Brain microvascular endothelial cell (primary cell): ENCODE results near the gene EHF.
"Not testable (repeated sequence)": the region's sequence is repeated elsewhere in the genome, so short reads cannot be mapped to it uniquely, and the experiment has no call there.

Experiments used
- DNase-seq: peaks from one replicate; pipeline ENCODE4 v3.0.0-alpha.2; 2020
- H3K27ac ChIP-seq: fragments of 250-450 bp; sonication (Bioruptor Pico); 2 replicates; pipeline ENCODE4 v1.5.1; 2020; ENCODE audit warnings: mild to moderate bottlenecking, moderate library complexity
- H3K27me3 ChIP-seq: fragments of 250-450 bp; sonication (Bioruptor Pico); replicated peaks from 2 replicates; pipeline ENCODE4 v1.5.1; 2020; ENCODE audit warnings: mild to moderate bottlenecking
- H3K36me3 ChIP-seq: fragments of 250-450 bp; sonication (Bioruptor Pico); replicated peaks from 2 replicates; pipeline ENCODE4 v1.5.1; 2020; ENCODE audit warnings: mild to moderate bottlenecking
- H3K4me3 ChIP-seq: 2 replicates; pipeline ENCODE4 v1.5.1; 2011; ENCODE audit warnings: low read depth, mild to moderate bottlenecking, control low read depth, low read length, moderate library complexity
- in situ Hi-C: cut with HindIII; loops from 2 replicates; pipeline ENCODE4 v1.10.0; 2017; ENCODE audit warnings: low sequenced_read_pairs, low pct_ligation_motif_present
- TF ChIP-seq, protein P1 (sequence below): IDR thresholded peaks from 2 replicates; pipeline ENCODE4 v1.5.1; 2011; ENCODE audit warnings: low read depth, mild to moderate bottlenecking, moderate library complexity, low read length, control low read depth, inconsistent platforms; ENCODE audit errors: missing control alignments

The EHF gene

DNA sequence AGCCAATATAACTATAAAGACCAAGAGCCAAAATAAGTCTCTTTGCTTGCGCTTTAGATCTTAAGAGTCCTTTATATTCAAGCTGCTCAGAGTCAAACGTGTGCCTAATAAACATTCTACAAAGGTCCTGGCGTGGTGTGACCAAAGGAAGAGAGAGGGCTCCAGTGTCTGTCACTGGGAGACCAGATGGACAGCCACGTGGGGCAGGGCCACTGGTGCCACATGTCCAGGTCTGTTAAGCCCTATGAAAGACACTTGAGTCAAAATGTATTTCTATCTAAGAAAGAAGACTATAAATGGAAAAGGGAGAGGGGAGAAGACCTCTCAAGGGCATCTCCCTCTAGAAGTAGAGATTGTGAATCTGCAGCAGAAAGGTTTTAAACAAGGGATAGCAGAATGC, 32.2 kb upstream of the EHF start:
- in situ Hi-C loops = no loop called here
- DNase-seq = no peak
- Histone ChIP-seq H3K27ac (no peak overlapping the region), H3K36me3 (no peaks in the 10 kb centered on the region), H3K4me3 (no peak overlapping the region), H3K27me3 (no peaks in the 10 kb centered on the region)
- TF ChIP-seq, protein P1, sequence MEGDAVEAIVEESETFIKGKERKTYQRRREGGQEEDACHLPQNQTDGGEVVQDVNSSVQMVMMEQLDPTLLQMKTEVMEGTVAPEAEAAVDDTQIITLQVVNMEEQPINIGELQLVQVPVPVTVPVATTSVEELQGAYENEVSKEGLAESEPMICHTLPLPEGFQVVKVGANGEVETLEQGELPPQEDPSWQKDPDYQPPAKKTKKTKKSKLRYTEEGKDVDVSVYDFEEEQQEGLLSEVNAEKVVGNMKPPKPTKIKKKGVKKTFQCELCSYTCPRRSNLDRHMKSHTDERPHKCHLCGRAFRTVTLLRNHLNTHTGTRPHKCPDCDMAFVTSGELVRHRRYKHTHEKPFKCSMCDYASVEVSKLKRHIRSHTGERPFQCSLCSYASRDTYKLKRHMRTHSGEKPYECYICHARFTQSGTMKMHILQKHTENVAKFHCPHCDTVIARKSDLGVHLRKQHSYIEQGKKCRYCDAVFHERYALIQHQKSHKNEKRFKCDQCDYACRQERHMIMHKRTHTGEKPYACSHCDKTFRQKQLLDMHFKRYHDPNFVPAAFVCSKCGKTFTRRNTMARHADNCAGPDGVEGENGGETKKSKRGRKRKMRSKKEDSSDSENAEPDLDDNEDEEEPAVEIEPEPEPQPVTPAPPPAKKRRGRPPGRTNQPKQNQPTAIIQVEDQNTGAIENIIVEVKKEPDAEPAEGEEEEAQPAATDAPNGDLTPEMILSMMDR = no peak

DNA sequence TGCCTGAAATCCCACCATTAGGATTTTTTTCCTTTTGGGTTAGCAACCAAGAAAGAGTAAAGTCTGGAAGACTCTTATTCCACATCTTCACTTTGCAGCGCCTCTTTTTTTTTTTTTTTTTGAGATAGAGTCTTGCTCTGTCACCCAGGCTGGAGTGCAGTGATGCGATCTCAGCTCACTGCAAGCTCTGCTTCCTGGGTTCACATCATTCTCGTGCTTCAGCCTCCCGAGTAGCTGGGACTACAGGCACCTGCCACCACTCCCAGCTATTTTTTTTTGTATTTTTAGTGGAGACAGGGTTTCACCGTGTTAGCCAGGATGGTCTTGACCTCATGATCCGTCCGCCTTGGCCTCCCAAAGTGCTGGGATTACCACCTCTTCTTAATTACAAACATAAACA, 31.7 kb upstream of the EHF start:
- H3K4me3 ChIP-seq, in situ Hi-C loops, H3K27ac ChIP-seq, H3K36me3 ChIP-seq, H3K27me3 ChIP-seq, DNase-seq: not testable (repeated sequence)

DNA sequence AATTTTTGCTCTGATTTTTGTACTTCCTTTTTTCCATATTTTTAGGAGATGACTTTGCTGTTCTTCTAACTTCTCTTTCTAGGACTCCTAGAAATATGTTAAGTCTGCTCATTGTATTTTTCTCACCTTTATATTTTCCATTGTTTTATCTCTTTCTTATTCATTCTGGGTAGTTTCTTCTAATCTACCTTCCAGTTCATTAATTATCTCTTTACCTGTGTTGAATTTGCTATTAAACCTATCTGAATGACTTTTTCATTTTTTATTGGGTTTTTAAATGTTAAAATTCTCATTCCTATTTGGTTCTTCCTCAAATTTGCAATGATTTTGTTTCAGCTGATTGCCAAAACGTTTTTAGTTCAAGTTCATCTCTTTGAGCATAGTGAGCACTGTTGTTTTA, 27.8 kb upstream of the EHF start:
- Histone ChIP-seq H3K4me3 (no peak overlapping the region), H3K36me3 (no peaks in the 10 kb centered on the region), H3K27me3 (no peaks in the 10 kb centered on the region), H3K27ac (no peak overlapping the region)
- in situ Hi-C loops = no loop called here
- no peak for DNase-seq
- TF ChIP-seq, protein P1 = no peak

DNA sequence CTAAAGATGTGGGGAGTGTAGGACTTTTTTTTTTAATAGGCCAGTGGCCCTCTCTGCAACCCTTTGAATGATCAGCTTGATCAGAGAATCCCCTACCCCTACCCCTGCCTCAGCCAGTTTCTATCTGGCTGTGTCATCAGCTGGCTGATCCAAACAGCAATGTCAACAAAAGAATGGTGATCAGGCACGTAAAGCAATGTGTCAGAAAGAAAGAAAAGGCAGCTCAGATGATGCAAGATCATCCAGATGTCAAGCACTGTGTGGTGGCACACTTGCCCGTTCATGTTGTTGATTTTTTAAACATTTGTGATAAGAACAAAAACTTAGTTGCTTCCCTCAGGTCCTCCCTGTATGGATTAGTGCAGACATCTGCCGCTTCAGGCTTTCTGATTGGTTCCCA, 26.3 kb upstream of the EHF start:
- no peak overlapping the region for H3K4me3 ChIP-seq
- H3K27ac ChIP-seq = no peak overlapping the region
- no peaks in the 10 kb centered on the region for H3K36me3 ChIP-seq
- TF ChIP-seq, protein P1 = no peak
- in situ Hi-C loops = no loop called here
- no peaks in the 10 kb centered on the region for H3K27me3 ChIP-seq
- DNase-seq = no peak

DNA sequence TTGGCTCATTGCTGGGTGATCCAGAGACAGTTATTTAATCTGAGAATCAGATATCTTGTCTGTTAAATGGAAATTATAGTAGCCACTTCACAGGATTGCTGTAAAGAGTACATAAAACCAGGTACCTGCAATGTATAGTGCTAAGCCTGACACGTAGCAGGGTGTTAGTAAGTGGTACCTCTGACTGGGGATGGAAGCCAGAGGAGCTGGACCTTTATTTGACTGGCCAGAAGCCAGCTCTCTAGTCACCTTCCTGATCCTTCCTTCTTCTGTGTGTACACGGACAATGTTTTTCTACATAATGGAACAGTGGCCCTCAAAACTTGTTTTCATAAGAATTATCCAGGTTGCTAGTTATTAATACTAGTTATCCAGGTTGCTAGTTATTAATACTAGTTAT, 25.5 kb upstream of the EHF start:
- TF ChIP-seq, protein P1 = no peak
- in situ Hi-C loops = no loop called here
- H3K27ac ChIP-seq = no peak overlapping the region

DNA sequence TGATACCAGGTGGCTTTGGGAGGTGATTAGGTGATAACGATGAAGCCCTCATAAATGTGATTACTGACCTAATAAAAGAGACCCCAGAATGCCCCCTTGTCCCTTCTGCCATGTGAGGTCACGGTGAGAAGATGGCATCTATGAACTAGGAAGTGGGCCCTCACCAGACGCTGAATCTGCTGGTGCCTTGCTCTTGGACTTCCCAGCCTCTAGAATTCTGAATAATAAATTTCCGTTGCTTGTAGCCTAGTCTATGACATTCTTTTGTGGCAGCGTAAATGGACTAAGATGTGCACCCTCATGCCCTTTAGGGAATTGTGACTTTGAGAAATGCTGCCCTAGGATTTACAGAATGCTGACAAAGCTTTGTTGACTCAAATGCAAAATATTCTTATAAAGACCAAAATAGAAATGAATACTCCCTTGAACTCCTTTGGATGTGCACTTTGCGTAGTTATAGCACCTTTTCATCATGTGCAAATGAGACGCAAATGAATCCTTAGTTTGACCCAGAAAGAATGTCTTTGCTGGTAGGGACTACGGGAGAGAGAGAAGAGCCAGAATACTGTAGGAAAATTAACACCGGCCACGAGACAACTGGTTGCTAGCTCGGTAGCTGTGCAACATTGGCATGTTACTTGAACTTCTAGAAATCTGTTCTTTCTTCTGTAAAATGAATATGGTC, 24.8 kb upstream of the EHF start:
- in situ Hi-C loops = no loop called here
- H3K27ac ChIP-seq = no peak overlapping the region
- H3K27me3 ChIP-seq = no peaks in the 10 kb centered on the region
- no peak for DNase-seq
- no peaks in the 10 kb centered on the region for H3K36me3 ChIP-seq
- H3K4me3 ChIP-seq = no peak overlapping the region
- TF ChIP-seq, protein P1 = no peak

More for the DNA sequence above, 25.5 kb upstream of the EHF start:
- Histone ChIP-seq H3K27me3 (no peaks in the 10 kb centered on the region), H3K36me3 (no peaks in the 10 kb centered on the region), H3K4me3 (no peak overlapping the region)
- no peak for DNase-seq
